ENCODE data around the gene TACR1. TPM values are rescaled to one million over a fixed set of nuclear protein-coding genes. Genes with fewer than 3 reads are reported as not detected.
A peak's percentile ranks its signal among the peaks of the same experiment; 100 is the strongest.

The TACR1 gene
- total RNA-seq, 1 experiment from 2014 or later = not detected

- DNase-seq (ENCODE audit: low spot score) = no peak
- ChIA-PET POLR2A (ENCODE audit: low non-redundant PET) (no interaction called here), CTCF (no interaction called here)
- H3K27me3 ChIP-seq (replicated peaks; ENCODE audit: insufficient read depth, low read depth, low read length, poor library complexity) = no peaks in the 10 kb centered on the region
- TF ChIP-seq EZH2 (IDR thresholded peaks at IDR 0.05; ENCODE audit: borderline replicate concordance, low read depth, low read length, poor library complexity, severe bottlenecking) = no peak
- TF ChIP-seq, protein P1, sequence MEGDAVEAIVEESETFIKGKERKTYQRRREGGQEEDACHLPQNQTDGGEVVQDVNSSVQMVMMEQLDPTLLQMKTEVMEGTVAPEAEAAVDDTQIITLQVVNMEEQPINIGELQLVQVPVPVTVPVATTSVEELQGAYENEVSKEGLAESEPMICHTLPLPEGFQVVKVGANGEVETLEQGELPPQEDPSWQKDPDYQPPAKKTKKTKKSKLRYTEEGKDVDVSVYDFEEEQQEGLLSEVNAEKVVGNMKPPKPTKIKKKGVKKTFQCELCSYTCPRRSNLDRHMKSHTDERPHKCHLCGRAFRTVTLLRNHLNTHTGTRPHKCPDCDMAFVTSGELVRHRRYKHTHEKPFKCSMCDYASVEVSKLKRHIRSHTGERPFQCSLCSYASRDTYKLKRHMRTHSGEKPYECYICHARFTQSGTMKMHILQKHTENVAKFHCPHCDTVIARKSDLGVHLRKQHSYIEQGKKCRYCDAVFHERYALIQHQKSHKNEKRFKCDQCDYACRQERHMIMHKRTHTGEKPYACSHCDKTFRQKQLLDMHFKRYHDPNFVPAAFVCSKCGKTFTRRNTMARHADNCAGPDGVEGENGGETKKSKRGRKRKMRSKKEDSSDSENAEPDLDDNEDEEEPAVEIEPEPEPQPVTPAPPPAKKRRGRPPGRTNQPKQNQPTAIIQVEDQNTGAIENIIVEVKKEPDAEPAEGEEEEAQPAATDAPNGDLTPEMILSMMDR (conservative IDR thresholded peaks at IDR 0.05; ENCODE audit: low read depth, low read length) = no peak
- no peaks in the 10 kb centered on the region for H3K4me1 ChIP-seq (ENCODE audit: insufficient read depth, low read length, poor library complexity, severe bottlenecking)
- no TSS peak for BruUV-seq (replicated peaks)
- intact Hi-C loops (cut with micrococcal nuclease; ENCODE audit: unreplicated experiment) = no loop called here
- H3K4me3 ChIP-seq (ENCODE audit: low read depth, low read length, poor library complexity, severe bottlenecking) = no peak overlapping the region
- peaks cover 9% of the 10 kb centered on the region for H3K9me3 ChIP-seq (ENCODE audit: low read depth, low read length, poor library complexity, severe bottlenecking)
- H3K27ac ChIP-seq (ENCODE audit: low read depth, low read length, poor library complexity, severe bottlenecking) = no peak overlapping the region
- no peaks in the 10 kb centered on the region for H3K36me3 ChIP-seq (ENCODE audit: insufficient read depth, low read length, poor library complexity, severe bottlenecking)
Observed at GRCh38 chr2:75243219-75243618, 43.9 kb upstream of the TACR1 start.

DNA sequence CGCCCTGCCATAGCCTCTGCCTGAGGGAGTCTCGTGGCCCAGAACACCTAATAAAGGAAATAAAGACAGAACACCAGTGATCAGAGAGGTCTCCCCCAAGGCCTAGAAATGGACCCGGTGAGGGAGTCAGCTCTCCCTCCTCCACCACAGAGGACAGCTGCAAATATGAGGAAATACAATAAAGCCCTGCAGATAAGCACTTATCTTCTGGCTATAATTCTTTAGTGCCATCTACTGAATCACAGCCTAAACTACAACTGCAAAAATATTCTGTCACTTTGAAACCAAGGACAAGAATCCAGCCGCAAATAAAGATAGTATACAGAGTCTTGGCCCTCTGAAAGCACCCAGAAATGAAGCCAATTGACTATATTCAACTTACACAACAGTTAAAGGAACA, 42.4 kb upstream of the TACR1 start:
- no TSS peak for BruUV-seq (replicated peaks)
- Histone ChIP-seq H3K27me3 (replicated peaks; ENCODE audit: insufficient read depth, low read depth, low read length, poor library complexity) (no peaks in the 10 kb centered on the region), H3K4me1 (ENCODE audit: insufficient read depth, low read length, poor library complexity, severe bottlenecking) (no peaks in the 10 kb centered on the region), H3K9me3 (ENCODE audit: low read depth, low read length, poor library complexity, severe bottlenecking) (peaks cover 9% of the 10 kb centered on the region), H3K36me3 (ENCODE audit: insufficient read depth, low read length, poor library complexity, severe bottlenecking) (no peaks in the 10 kb centered on the region), H3K27ac (ENCODE audit: low read depth, low read length, poor library complexity, severe bottlenecking) (no peak overlapping the region), H3K4me3 (ENCODE audit: low read depth, low read length, poor library complexity, severe bottlenecking) (no peak overlapping the region)
- TF ChIP-seq EZH2 (IDR thresholded peaks at IDR 0.05; ENCODE audit: borderline replicate concordance, low read depth, low read length, poor library complexity, severe bottlenecking) = no peak
- TF ChIP-seq, protein P1 (conservative IDR thresholded peaks at IDR 0.05; ENCODE audit: low read depth, low read length) = peak; percentile 58
- CTCF ChIA-PET = interaction anchor here (0.6 kb wide), 1 partner anchor 407 kb away, joined by 8 read pairs; no protein-coding TSS in a partner anchor
- POLR2A ChIA-PET (ENCODE audit: low non-redundant PET) = no interaction called here
- DNase-seq (ENCODE audit: low spot score) = peak; percentile 29
- intact Hi-C loops (cut with micrococcal nuclease; ENCODE audit: unreplicated experiment) = loop anchor here (2.0 kb wide), 1 partner anchor 177 kb away; no protein-coding TSS in a partner anchor

DNA sequence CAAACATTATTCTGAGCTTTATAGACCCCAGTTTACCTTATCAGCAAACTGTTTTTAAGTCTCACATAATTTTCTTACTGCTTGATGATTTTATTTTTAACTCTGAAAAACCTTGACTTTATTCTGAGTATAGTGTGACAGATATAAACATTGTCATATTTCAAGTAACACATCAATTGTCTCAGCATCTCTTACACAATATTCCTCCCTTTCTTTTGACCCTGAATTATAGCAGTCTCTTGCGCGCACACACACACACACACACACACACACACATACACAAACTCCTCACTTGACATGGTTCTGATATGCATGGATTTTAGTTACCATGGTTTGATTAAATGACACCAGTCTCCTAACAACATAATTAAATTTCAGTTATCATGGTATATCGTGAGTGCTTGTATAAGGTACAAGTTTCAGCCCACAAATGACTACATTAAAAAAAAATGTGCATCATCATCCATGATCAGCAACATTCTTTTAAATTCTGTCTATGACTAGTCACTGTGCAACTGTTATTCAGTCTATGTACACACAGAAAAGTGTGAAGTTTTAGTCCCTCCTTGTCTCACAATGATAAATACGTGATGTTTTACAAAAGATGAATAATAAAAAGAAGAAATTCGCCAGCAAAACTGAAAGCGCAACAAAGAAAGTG, 39.5 kb upstream of the TACR1 start:
- Histone ChIP-seq H3K27ac (ENCODE audit: low read depth, low read length, poor library complexity, severe bottlenecking) (no peak overlapping the region), H3K4me3 (ENCODE audit: low read depth, low read length, poor library complexity, severe bottlenecking) (no peak overlapping the region), H3K27me3 (replicated peaks; ENCODE audit: insufficient read depth, low read depth, low read length, poor library complexity) (no peaks in the 10 kb centered on the region), H3K4me1 (ENCODE audit: insufficient read depth, low read length, poor library complexity, severe bottlenecking) (no peaks in the 10 kb centered on the region), H3K9me3 (ENCODE audit: low read depth, low read length, poor library complexity, severe bottlenecking) (peaks cover 9% of the 10 kb centered on the region), H3K36me3 (ENCODE audit: insufficient read depth, low read length, poor library complexity, severe bottlenecking) (no peaks in the 10 kb centered on the region)
- ChIA-PET CTCF (no interaction called here), POLR2A (ENCODE audit: low non-redundant PET) (no interaction called here)
- no peak for DNase-seq (ENCODE audit: low spot score)
- no TSS peak for BruUV-seq (replicated peaks)
- intact Hi-C loops (cut with micrococcal nuclease; ENCODE audit: unreplicated experiment) = no loop called here
- TF ChIP-seq, protein P1 (conservative IDR thresholded peaks at IDR 0.05; ENCODE audit: low read depth, low read length) = no peak
- no peak for TF ChIP-seq EZH2 (IDR thresholded peaks at IDR 0.05; ENCODE audit: borderline replicate concordance, low read depth, low read length, poor library complexity, severe bottlenecking)

Data from A673 (cell line).